ENCODE measurements around the gene SYNPO2. TPM values are rescaled to one million over a fixed set of nuclear protein-coding genes. Genes with fewer than 3 reads are reported as not detected.

Gene SYNPO2
- total RNA-seq, 4 donors from 2014 or later = 998 to 4,186 (median 1,764) TPM

DNA sequence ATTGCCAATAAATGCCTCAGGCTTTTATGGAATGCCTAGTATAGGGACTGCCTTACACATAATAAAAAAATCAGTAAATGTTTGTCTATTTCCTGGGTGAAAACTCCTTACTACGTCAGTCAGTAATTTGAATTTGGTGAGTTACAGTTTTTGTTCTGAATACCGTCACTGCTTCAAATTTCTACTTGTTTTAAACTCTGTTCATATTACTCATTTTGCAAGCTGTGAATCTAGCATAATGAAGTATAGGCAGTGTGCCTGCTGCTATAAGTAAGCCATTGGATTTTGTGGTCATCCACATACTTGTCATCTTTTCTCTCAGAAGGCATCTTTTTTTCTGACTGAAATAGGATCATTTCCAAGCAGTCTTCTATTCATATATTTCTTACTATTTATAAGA, 43.1 kb downstream of the SYNPO2 start:
- no peaks in the 10 kb centered on the region for H3K9me3 ChIP-seq
- DNase-seq (no peak), ATAC-seq (no peak)
- TF ChIP-seq CTCF (IDR thresholded peaks at IDR 0.05 in 4 of 5, conservative IDR thresholded peaks at IDR 0.05 in 1 of 5) (no peak), POLR2A (IDR thresholded peaks at IDR 0.05) (no peak)
- no peak overlapping the region for H3K4me3 ChIP-seq
- no peaks in the 10 kb centered on the region for H3K27me3 ChIP-seq
- peaks cover 0 to 9% of the 10 kb centered on the region in 2 donors for H3K4me1 ChIP-seq
- peak overlapping the region in 3 of 4 donors; percentile 19 to 26 (median 23) for H3K27ac ChIP-seq
- in situ Hi-C loops (cut with MboI; ENCODE audit: low sequenced_read_pairs in 4 of 4) (no loop called here), intact Hi-C loops (cut with DNase I; ENCODE audit: low total_unique reads) (no loop called here)
- H3K36me3 ChIP-seq = no peaks in the 10 kb centered on the region

- DNase-seq = no peak
- no peak for TF ChIP-seq CTCF (IDR thresholded peaks at IDR 0.05 in 4 of 5, conservative IDR thresholded peaks at IDR 0.05 in 1 of 5)
- TF ChIP-seq POLR2A (IDR thresholded peaks at IDR 0.05) = no peak
- intact Hi-C loops (cut with DNase I; ENCODE audit: low total_unique reads) (loop anchor here (2.0 kb wide), 1 partner anchor 15 kb away; no protein-coding TSS in a partner anchor), in situ Hi-C loops (cut with MboI; ENCODE audit: low sequenced_read_pairs in 4 of 4) (no loop called here)
- no peak for ATAC-seq
- Histone ChIP-seq H3K9me3 (no peaks in the 10 kb centered on the region), H3K4me1 (peaks cover 9 to 14% of the 10 kb centered on the region in 2 donors), H3K27me3 (no peaks in the 10 kb centered on the region), H3K36me3 (no peaks in the 10 kb centered on the region), H3K27ac (peak overlapping the region in 3 of 4 donors; percentile 16 to 59 (median 20)), H3K4me3 (no peak overlapping the region)
Measured at GRCh38 chr4:118935819-118936218, 47.2 kb downstream of the SYNPO2 start.

GRCh38 chr4:118936406-118936805, 47.8 kb downstream of the SYNPO2 start:
- Histone ChIP-seq H3K36me3 (no peaks in the 10 kb centered on the region), H3K4me1 (peaks cover 9 to 20% of the 10 kb centered on the region in 2 donors), H3K27me3 (no peaks in the 10 kb centered on the region), H3K9me3 (no peaks in the 10 kb centered on the region), H3K4me3 (no peak overlapping the region), H3K27ac (peak overlapping the region in 2 of 4 donors; percentile 20 to 59)
- intact Hi-C loops (cut with DNase I; ENCODE audit: low total_unique reads) (loop anchor here (2.0 kb wide), 1 partner anchor 16 kb away; no protein-coding TSS in a partner anchor), in situ Hi-C loops (cut with MboI; ENCODE audit: low sequenced_read_pairs in 4 of 4) (no loop called here)
- no peak for TF ChIP-seq CTCF (IDR thresholded peaks at IDR 0.05 in 4 of 5, conservative IDR thresholded peaks at IDR 0.05 in 1 of 5)
- TF ChIP-seq POLR2A (IDR thresholded peaks at IDR 0.05) = no peak
- DNase-seq (no peak), ATAC-seq (no peak)

DNA sequence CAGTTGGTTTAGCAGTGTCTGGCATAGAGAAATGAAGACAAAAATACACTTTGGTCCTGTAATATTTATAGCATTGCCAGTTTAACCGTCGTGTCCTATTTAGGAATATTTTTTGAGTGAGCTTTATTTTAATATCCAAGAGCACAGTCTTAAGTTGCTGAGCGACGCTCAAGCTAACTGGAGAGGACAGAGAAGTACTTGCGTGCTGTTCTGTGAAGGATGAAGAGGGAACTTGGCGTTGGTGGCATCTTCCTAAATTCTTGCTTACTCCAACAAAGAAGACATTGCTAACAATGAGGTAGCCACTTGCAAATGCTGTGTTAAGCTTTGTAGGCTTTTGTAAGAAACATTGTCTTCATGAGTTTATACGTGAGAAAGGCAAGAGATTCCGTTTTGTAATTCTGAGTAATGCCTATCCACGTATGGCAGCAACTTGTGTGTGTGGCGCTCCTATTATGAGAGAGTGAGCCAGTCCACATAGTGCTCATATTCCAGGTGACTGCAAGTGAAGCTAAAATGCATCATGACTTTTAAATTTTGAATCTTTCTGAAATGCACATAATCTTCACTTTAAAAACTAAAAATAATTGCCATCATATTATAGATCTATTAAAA, 50.6 kb downstream of the SYNPO2 start:
- DNase-seq = peak in 1 of 2 donors; percentile 37
- intact Hi-C loops (cut with DNase I; ENCODE audit: low total_unique reads) = no loop called here
- no peaks in the 10 kb centered on the region for H3K36me3 ChIP-seq
- H3K4me1 ChIP-seq = peaks cover 18 to 28% of the 10 kb centered on the region in 2 donors
- H3K4me3 ChIP-seq = peak overlapping the region in 3 of 4 donors; percentile 6 to 39 (median 32)
- in situ Hi-C loops (cut with MboI; ENCODE audit: low sequenced_read_pairs in 4 of 4) = no loop called here
- H3K27ac ChIP-seq = peak overlapping the region; percentile 63 to 81 (median 70)
- H3K27me3 ChIP-seq = no peaks in the 10 kb centered on the region
- no peak for TF ChIP-seq POLR2A (IDR thresholded peaks at IDR 0.05)
- TF ChIP-seq CTCF (IDR thresholded peaks at IDR 0.05 in 4 of 5, conservative IDR thresholded peaks at IDR 0.05 in 1 of 5) = no peak
- no peaks in the 10 kb centered on the region for H3K9me3 ChIP-seq
- ATAC-seq = peak; percentile 50 to 60

Data from gastrocnemius medialis (tissue), 4 donors.